HG03064 (cell line): ENCODE results near the gene UBE2U.

Source experiments
- ATAC-seq: cut with Tn5 transposase; IDR thresholded peaks from one replicate; pipeline ENCODE4 v1.9.1; 2021; ENCODE audit warnings: low read depth; ENCODE audit not compliant: unreplicated experiment

The UBE2U gene

DNA sequence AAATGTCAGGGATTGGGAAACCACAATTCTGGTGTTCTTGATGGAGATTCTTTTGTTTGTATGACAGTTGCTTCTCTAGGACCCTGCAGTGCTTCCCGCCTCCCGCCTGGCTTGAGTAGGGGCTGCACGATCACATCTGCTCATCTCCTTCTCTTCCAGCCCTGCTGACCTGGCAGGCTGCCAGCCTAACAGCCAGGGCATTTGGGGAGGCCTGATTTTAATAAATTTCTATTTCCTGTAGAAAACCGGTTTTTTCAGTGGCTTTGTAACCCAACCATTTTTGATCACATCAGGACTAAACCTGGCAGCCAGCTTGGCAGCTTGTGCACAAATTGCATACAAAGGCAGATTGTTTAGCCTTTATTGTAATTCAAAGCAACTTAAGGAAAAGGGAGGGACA, 78.9 kb downstream of the UBE2U start:
- no peak for ATAC-seq

- ATAC-seq = no peak
These were observed 83.6 kb downstream of the UBE2U start for GRCh38 chr1:64287071-64287470.

- ATAC-seq = no peak
These were observed 87.0 kb downstream of the UBE2U start for GRCh38 chr1:64290420-64290819.

- ATAC-seq = no peak
These were observed 88.5 kb downstream of the UBE2U start for GRCh38 chr1:64291931-64292330.

DNA sequence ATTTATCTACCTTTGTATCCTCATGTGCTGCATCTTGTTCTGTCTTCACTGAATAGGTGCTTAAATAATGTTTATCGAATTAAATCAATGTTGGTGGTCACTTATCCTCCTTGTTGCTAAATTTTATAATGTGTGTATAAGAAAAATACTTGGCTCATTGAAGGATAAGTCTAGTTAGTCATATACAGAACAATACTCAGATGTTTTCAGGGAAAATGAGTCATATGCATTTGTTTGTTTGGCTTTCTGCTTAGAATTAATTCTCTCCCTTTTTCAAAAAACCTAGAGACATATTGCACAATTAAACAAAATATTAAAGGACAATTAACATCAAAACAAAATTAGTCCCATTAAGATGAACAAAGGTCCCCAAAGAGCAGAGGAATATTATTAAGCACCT, 89.0 kb downstream of the UBE2U start:
- ATAC-seq = no peak

GRCh38 chr1:64293820-64294219, 90.4 kb downstream of the UBE2U start:
- no peak for ATAC-seq

GRCh38 chr1:64295136-64295535, 91.7 kb downstream of the UBE2U start:
- ATAC-seq = no peak

DNA sequence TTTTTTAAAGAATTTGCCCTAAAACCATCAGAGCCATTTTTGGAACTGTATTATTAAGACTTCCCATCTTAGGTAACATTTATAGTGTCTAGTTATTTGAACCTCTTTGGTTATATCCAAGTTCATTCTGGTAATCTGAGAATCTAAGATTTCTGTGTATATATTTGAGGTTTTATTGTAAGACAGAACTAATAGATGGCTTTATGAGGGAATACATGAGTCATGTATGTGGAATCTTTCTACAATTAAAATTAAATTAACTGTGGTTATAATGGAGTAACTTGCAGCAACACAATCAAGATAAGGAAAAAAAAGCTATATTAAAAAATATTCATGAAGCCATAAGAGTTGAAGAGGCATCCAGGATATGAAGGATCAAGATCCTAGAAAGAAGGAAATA, 92.1 kb downstream of the UBE2U start:
- no peak for ATAC-seq

GRCh38 chr1:64296459-64296858, 93.0 kb downstream of the UBE2U start:
- no peak for ATAC-seq

- ATAC-seq = no peak
These were observed 98.8 kb downstream of the UBE2U start for GRCh38 chr1:64302194-64302593.

GRCh38 chr1:64302971-64303370, 99.5 kb downstream of the UBE2U start:
- ATAC-seq = no peak

DNA sequence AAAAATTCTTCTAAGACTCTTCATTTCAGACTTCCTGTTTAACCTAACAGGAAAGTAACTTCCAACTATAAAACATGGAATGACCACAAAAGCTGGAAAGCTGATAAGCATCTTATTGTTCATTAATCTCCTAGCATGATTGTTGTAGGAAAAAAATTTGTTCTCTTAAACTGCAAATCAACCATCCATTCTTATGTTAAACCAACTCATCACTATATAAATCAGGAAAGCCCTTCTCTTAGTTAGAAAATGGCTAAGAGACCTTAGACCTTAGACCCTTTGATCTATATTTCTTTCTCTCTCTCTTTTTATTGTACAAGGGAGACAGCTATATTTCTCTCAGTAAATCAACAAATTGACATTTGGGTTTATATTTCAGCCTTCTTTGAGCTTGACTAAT, 101.4 kb downstream of the UBE2U start:
- ATAC-seq = no peak

DNA sequence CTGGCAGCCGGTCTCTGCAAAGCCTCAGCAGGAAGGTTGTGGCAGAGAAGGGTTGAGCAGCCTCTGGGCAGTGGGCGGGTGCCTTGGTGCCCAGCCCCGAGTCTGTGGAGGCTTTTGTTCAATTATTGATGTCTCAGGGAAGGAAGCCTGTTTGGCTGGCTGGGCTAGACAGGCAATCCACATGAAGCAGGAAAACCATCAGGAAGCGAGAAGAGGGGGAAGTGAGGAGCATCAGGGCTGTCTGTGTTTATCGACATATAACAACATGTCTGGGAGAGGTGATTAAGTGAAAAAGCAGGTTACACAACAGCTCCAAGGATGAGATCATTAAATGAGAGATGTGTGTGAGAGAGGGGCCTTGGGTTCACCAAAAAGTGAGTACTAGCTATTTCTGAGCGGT, 105.4 kb downstream of the UBE2U start:
- no peak for ATAC-seq

DNA sequence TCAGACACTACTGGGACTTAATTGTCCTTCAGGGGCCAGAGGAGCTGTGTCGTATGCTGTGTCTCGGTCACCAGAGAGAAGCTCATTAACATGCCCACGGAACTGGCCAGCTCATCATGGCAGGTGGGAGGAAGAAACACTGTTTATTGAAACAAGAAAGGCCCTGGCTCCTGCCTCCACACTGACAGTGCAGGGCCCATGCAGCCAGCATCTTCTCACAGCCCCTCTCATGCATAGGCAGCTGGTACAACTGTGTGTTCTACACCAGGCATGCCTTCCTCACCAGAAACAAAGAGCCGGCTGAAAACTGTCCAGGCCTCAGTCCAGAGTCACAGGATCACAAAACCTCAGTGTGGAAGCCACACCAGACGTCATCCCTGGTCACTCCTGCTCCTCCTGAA, 106.0 kb downstream of the UBE2U start:
- no peak for ATAC-seq

- ATAC-seq = no peak
These were observed 107.3 kb downstream of the UBE2U start for GRCh38 chr1:64310760-64311159.

GRCh38 chr1:64312431-64312830, 109.0 kb downstream of the UBE2U start:
- no peak for ATAC-seq

DNA sequence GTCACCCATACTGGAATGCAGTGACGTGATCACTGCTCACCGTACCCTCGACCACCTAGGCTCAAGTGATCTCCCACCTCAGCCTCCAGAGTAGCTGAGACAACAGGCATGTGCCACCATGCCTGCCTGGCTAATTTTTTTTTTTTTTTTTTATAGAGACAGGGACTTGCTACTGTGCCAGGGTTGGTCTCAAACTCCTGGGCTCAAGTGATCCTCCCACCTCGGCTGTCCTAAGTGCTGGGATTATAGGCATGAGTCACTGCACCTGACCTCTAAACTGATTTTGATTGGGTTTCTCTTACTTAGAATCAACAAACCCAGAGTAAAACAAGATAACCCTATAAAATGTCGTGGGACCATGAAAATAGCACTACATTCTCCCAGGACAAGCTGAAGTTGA, 112.0 kb downstream of the UBE2U start:
- no peak for ATAC-seq
